ENCODE measurements around the gene TESMIN. TPM values are rescaled to one million over a fixed set of nuclear protein-coding genes. Genes with fewer than 3 reads are reported as not detected.

TESMIN gene
- total RNA-seq, 1 experiment from 2014 or later, result 24.8 TPM

DNA sequence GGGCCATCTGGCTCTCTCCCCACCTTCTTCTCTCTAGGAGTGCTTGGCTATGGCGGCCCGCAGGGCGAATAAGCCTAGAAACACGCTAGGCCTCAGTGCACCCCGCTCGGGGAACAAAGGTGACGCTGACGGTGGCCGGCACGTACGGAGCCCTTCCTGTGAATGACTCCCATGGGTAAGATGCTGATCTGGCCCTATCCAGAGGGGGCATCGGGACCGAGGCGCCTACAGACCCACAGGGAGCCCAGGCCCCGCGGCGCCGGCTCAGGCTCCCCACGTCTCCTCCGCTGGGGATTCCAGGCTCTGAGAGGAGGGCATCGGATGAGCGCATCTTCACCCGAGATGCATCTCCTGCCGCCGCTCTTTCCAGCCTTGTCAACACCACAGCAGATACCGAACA is 31.4 kb upstream of the TESMIN start (continued):
- TF ChIP-seq, protein P1, sequence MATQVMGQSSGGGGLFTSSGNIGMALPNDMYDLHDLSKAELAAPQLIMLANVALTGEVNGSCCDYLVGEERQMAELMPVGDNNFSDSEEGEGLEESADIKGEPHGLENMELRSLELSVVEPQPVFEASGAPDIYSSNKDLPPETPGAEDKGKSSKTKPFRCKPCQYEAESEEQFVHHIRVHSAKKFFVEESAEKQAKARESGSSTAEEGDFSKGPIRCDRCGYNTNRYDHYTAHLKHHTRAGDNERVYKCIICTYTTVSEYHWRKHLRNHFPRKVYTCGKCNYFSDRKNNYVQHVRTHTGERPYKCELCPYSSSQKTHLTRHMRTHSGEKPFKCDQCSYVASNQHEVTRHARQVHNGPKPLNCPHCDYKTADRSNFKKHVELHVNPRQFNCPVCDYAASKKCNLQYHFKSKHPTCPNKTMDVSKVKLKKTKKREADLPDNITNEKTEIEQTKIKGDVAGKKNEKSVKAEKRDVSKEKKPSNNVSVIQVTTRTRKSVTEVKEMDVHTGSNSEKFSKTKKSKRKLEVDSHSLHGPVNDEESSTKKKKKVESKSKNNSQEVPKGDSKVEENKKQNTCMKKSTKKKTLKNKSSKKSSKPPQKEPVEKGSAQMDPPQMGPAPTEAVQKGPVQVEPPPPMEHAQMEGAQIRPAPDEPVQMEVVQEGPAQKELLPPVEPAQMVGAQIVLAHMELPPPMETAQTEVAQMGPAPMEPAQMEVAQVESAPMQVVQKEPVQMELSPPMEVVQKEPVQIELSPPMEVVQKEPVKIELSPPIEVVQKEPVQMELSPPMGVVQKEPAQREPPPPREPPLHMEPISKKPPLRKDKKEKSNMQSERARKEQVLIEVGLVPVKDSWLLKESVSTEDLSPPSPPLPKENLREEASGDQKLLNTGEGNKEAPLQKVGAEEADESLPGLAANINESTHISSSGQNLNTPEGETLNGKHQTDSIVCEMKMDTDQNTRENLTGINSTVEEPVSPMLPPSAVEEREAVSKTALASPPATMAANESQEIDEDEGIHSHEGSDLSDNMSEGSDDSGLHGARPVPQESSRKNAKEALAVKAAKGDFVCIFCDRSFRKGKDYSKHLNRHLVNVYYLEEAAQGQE (IDR thresholded peaks at IDR 0.05; ENCODE audit: low read depth), result no peak

DNA sequence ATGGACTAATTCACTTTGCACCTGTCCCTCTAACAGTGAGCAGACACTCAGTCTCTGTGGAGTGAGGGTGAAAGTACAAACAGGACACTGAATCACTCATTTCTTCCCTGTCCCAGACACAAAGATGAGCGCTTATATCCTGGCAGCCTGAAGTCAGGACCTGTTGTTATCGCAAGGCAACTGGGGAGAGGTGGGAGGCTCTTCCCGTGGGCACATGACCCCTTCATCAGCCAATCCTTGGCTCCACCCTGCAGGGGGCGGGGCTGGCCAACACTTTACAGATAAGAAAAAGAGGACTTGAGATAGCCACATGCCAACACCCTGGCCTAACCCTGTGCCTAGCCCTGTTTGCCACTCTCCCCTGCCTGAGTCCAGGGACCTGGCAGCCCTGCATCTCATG is 29.5 kb upstream of the TESMIN start:
- CTCF ChIA-PET, result no interaction called here
- BruUV-seq (replicated peaks), result no TSS peak

More for the DNA sequence above, 29.5 kb upstream of the TESMIN start:
- H3K4me1 ChIP-seq (ENCODE audit: control insufficient read depth in 1 of 2, insufficient read depth in 2 of 2, low read length in 2 of 2), result peaks cover 14 to 20% of the 10 kb centered on the region in 2 experiments
- peaks cover 0 to 17% of the 10 kb centered on the region in 2 experiments; a peak in 3 of 4 replicates for H3K36me3 ChIP-seq (ENCODE audit: control insufficient read depth in 1 of 2, insufficient read depth in 2 of 2, low read length in 2 of 2)
- no peaks in the 10 kb centered on the region for H3K79me2 ChIP-seq (ENCODE audit: insufficient read depth, low read length)
- no peak for TF ChIP-seq ZNF274 (IDR thresholded peaks at IDR 0.05; ENCODE audit: low read depth, low read length)
- TF ChIP-seq, protein P2, sequence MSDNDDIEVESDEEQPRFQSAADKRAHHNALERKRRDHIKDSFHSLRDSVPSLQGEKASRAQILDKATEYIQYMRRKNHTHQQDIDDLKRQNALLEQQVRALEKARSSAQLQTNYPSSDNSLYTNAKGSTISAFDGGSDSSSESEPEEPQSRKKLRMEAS (IDR thresholded peaks at IDR 0.05), result no peak
- no peak for TF ChIP-seq EGR1 (IDR thresholded peaks at IDR 0.05; ENCODE audit: low read depth)
- no peak for TF ChIP-seq CEBPB (IDR thresholded peaks at IDR 0.05; ENCODE audit: low read depth)
- no peak for TF ChIP-seq EZH2 (IDR thresholded peaks at IDR 0.05)
- TF ChIP-seq, protein P1 (IDR thresholded peaks at IDR 0.05; ENCODE audit: low read depth), result no peak
- TF ChIP-seq YY1 (IDR thresholded peaks at IDR 0.05; ENCODE audit: extremely low read depth, insufficient replicate concordance, low read depth, low read length), result no peak
- TF ChIP-seq SIN3A (IDR thresholded peaks at IDR 0.05; ENCODE audit: low read depth), result no peak
- no peak for TF ChIP-seq SP1 (IDR thresholded peaks at IDR 0.05; ENCODE audit: low read depth)
- TF ChIP-seq ZFX (IDR thresholded peaks at IDR 0.05), result no peak
- TF ChIP-seq POLR2A (IDR thresholded peaks at IDR 0.05; ENCODE audit: borderline replicate concordance, extremely low read depth, insufficient read depth, insufficient read length), result no peak
- ChIA-PET RAD21 (ENCODE audit: low non-redundant PET in 1 of 2, low total read pairs in 2 of 2, uncharacterized antibody in 2 of 2, unreplicated experiment in 2 of 2) (no interaction called here), POLR2A (no interaction called here)
- H3K27ac ChIP-seq (ENCODE audit: low read depth, low read length), result no peak overlapping the region
- no peak overlapping the region for H3K4me3 ChIP-seq (replicated peaks in 1 of 2; ENCODE audit: low read depth in 1 of 2, low read length in 2 of 2)
- no peaks in the 10 kb centered on the region for H3K9me2 ChIP-seq (ENCODE audit: insufficient read depth)
- no peaks in the 10 kb centered on the region for H3K9me3 ChIP-seq (ENCODE audit: control insufficient read depth in 1 of 2, insufficient read depth in 1 of 2, low read depth in 1 of 2, low read length in 2 of 2)
- no peak overlapping the region for H3K9ac ChIP-seq (ENCODE audit: low read length)
- DNase-seq (ENCODE audit: low read depth, low spot score) (peak; percentile 4), ATAC-seq (peak; percentile 72)
- H3K4me2 ChIP-seq (ENCODE audit: low read length), result no peak overlapping the region
- H2AFZ ChIP-seq (ENCODE audit: low read depth, low read length, poor library complexity, severe bottlenecking), result no peak overlapping the region
- intact Hi-C loops (cut with micrococcal nuclease), result no loop called here
- no peaks in the 10 kb centered on the region for H4K20me1 ChIP-seq (ENCODE audit: insufficient read depth)
- H3K27me3 ChIP-seq (ENCODE audit: insufficient read depth, low read length), result no peaks in the 10 kb centered on the region
